ENCODE data around the gene EFHB.

The EFHB gene

DNA sequence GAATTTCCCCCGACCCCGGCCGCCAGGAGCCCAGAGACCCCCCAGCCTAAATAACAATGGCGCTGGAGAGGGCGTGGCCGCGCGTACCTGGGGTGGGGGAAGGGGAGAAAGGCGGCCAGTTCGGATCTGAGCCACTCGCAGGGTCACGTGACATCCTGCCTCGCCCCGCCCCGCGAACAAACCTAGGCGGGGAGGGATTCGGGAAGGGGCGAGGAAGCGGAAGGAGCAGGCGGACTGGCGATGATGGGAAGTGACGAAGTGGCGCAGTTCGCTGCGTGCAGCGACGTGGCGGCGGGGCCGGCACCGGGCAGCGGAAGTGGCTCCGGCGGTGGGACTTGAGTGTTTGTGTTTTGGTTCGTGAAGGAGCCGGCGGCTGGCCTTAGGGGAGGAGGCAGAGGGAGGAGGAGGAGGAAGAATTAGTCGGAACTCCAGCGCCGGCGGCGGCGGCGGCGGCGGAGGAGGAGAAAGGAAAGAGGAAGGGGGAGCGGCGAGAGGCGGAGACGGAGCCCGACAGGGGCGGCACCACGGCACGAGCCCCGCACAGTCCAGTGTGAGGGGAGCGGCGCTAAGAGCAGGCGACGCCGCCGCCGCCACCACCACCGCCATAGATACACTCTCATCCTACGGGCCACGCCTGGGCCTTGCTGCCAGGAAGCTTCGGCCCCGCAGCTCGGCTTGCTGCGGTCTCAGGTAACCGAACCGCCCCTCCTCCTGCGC, 13.0 kb upstream of the EFHB start, which contains the start of gene RAB5A:
RAB5A (plus strand) TSS at position 266 of the 717 bp plus-strand sequence. CDS start 3,802 bp downstream, outside the sequence.
- POLR2A ChIA-PET = interaction anchor here (1.3 to 1.5 kb wide), 2 partner anchors 9 to 236 kb away, joined by 4 to 7 read pairs; no protein-coding TSS in a partner anchor
- DNase-seq (ENCODE audit: extremely low spot score) = peak; percentile 97
- TF ChIP-seq, protein P1, sequence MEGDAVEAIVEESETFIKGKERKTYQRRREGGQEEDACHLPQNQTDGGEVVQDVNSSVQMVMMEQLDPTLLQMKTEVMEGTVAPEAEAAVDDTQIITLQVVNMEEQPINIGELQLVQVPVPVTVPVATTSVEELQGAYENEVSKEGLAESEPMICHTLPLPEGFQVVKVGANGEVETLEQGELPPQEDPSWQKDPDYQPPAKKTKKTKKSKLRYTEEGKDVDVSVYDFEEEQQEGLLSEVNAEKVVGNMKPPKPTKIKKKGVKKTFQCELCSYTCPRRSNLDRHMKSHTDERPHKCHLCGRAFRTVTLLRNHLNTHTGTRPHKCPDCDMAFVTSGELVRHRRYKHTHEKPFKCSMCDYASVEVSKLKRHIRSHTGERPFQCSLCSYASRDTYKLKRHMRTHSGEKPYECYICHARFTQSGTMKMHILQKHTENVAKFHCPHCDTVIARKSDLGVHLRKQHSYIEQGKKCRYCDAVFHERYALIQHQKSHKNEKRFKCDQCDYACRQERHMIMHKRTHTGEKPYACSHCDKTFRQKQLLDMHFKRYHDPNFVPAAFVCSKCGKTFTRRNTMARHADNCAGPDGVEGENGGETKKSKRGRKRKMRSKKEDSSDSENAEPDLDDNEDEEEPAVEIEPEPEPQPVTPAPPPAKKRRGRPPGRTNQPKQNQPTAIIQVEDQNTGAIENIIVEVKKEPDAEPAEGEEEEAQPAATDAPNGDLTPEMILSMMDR (IDR thresholded peaks at IDR 0.05; ENCODE audit: control extremely low read depth, extremely low read depth, low read depth, missing control alignments) = no peak
- CTCF ChIA-PET = interaction anchor here (1.2 to 1.5 kb wide), 2 partner anchors 12 to 61 kb away, joined by 3 to 4 read pairs; no protein-coding TSS in a partner anchor

DNA sequence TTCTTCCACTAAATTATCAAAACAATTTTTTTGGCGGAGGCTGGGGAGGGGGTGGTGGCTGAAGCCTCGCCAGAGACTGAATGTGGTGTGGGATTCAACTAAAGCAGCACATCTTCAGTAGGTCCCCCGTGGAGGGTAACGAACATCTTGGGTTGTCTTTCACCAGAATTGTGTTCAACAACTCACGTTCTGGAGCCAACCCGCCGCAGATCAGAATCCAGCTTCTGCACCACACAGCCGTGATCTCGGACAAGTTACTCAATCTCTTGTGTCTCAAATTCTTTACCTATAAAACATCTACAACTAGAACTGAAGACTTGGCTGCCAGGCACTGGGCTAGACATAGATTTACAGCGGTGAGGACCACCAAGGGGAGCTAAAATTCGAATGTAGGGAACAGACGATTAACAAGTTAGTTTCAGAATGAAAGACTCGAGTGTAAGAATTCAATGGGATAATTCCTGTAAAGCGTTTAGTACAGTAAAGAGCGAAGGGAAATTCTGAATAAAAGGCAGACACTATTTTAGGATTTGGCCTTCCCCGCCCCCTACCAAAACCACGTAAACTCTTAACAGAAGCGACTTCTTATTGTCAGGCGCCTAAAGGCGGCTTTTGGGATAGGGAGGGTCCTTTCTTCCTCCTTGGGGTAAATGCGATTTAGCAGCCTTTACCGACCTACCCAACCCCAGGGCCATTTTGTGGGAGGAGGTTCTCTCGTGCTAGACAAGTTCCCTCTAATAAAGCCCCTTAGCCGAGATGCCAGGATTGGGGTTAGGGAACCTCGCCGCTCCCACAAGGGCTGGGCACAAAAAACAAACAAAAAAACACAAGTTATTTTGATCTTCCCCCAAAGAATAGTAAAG, 12.2 kb upstream of the EFHB start:
- DNase-seq (ENCODE audit: extremely low spot score) = no peak
- TF ChIP-seq, protein P1 (IDR thresholded peaks at IDR 0.05; ENCODE audit: control extremely low read depth, extremely low read depth, low read depth, missing control alignments) = no peak
- ChIA-PET POLR2A (no interaction called here), CTCF (interaction anchor here (1.4 kb wide), 1 partner anchor 10 kb away, joined by 4 read pairs; no protein-coding TSS in a partner anchor)

DNA sequence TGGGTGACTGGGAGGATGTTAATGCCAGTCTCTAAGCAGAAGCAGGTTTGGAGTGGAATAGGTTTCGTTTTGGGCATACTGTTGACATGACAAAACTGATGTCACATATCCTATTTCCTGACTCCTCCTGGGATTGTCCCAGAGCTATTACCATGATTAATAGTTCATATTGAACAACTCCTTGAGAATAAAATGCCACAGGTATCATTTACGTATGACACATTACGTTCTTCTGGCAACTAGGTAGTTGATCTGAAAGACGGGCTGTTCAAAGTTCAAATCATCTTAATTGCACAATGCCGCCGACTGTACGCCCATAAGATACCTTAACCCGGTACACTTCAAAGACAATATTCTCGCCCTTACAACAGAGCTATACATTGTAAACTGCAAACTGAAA, 11.5 kb upstream of the EFHB start:
- TF ChIP-seq, protein P1 (IDR thresholded peaks at IDR 0.05; ENCODE audit: control extremely low read depth, extremely low read depth, low read depth, missing control alignments) = no peak

DNA sequence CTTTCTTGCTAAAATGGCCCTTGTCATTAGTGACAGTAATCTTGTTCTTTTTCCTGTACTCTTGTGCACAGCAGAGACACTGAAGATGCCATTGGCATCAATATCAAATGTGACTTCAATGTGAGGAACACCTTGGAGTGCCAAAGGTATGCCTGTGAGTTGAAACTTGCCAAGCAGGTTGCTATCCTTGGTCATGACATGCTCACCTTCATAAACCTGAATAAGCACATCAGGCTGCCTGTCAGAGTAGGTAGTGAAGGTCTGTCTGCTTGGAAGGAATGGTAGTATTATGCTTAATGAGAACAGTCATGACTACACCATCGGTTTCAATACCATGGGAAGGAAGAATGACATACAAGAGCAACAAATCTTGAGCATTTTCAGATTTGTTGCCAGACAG, 6.6 kb upstream of the EFHB start:
- ChIA-PET POLR2A (no interaction called here), CTCF (interaction anchor here (0.9 kb wide), 1 partner anchor 11 kb away, joined by 3 read pairs; no protein-coding TSS in a partner anchor)
- no peak for DNase-seq (ENCODE audit: extremely low spot score)
- TF ChIP-seq, protein P1 (IDR thresholded peaks at IDR 0.05; ENCODE audit: control extremely low read depth, extremely low read depth, low read depth, missing control alignments) = no peak

More for the DNA sequence above, 11.5 kb upstream of the EFHB start:
- DNase-seq (ENCODE audit: extremely low spot score) = no peak
- POLR2A ChIA-PET = no interaction called here
- CTCF ChIA-PET = interaction anchor here (1.4 kb wide), 1 partner anchor 9 kb away, joined by 4 read pairs; no protein-coding TSS in a partner anchor

DNA sequence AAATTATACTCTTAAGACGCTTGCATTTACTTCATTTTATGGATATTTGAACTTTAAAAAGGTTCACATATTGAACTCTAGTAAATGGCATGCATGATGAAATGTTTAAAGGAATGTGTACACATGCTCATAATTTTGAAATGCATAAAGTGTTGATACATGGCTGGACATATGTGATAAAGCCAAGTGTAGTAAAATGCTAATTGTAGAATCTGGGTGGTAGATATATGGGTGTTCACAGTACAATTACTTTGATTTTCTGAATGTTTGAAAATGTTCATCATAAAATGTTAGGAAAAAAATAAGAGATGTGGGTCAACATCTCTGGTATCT, 4.2 kb upstream of the EFHB start:
- ChIA-PET CTCF (interaction anchor here (1.0 kb wide), 1 partner anchor 15 kb away, joined by 3 read pairs; no protein-coding TSS in a partner anchor), POLR2A (no interaction called here)
- DNase-seq (ENCODE audit: extremely low spot score) = no peak
- TF ChIP-seq, protein P1 (IDR thresholded peaks at IDR 0.05; ENCODE audit: control extremely low read depth, extremely low read depth, low read depth, missing control alignments) = no peak

Measured in GM10248 (cell line).